Stomach (tissue), 9 donors: Measurements from ENCODE around the gene TENM3. TPM values are rescaled to one million over a fixed set of nuclear protein-coding genes. Genes with fewer than 3 reads are reported as not detected.

Experiments used
- DNase-seq, 2 donors: peaks; one replicate each; pipeline versions ENCODE4 v3.0.0 to v3.0.0-alpha.2; 2013 to 2019
- H3K27ac ChIP-seq, 5 donors: fragments of 200-600 bp in 4 of 5; sonication (generic) in 4 of 5; one replicate each; pipeline ENCODE4 v1.5.1; 2013 to 2019; ENCODE audit warnings: mild to moderate bottlenecking in 1 of 5, moderate library complexity in 1 of 5
- H3K27me3 ChIP-seq, 3 donors: fragments of 200-600 bp; sonication (generic); one replicate each; pipeline ENCODE4 v1.5.1; 2017 to 2019; ENCODE audit warnings: mixed run types in 1 of 3
- H3K36me3 ChIP-seq, 4 donors: fragments of 200-600 bp; sonication (generic); 1 replicate in 3 of 4; 2 replicates in 1 of 4; pipeline ENCODE4 v1.5.1; 2016 to 2019
- H3K4me1 ChIP-seq, 4 donors: fragments of 200-600 bp; sonication (generic); one replicate each; pipeline ENCODE4 v1.5.1; 2016 to 2019
- H3K4me3 ChIP-seq, 4 donors: fragments of 200-600 bp; sonication (generic) in 3 of 4; one replicate each; pipeline ENCODE4 v1.5.1; 2016 to 2019; ENCODE audit warnings: mild to moderate bottlenecking in 1 of 4
- H3K9me3 ChIP-seq, 4 donors: fragments of 200-600 bp; sonication (generic); one replicate each; pipeline ENCODE4 v1.5.1; 2016 to 2019
- EP300 ChIP-seq: sonication (generic); formaldehyde crosslinking; IDR thresholded peaks from one replicate; pipeline ENCODE4 v1.6.1; 2017; ENCODE audit warnings: antibody characterized with exemption
- POLR2A ChIP-seq, 4 donors: fragments of 450-650 bp; IDR thresholded peaks; one replicate each; pipeline ENCODE4 v1.6.1; 2016; ENCODE audit warnings: antibody characterized with exemption in 4 of 4, control low read depth in 2 of 4, mild to moderate bottlenecking in 1 of 4, moderate library complexity in 1 of 4
- POLR2AphosphoS5 ChIP-seq, 3 donors: sonication (generic); formaldehyde crosslinking; IDR thresholded peaks; one replicate each; pipeline ENCODE4 v1.6.1; 2016; ENCODE audit warnings: antibody characterized with exemption in 3 of 3
- WGBS, 5 donors: extraction: QIAGEN DNeasy Blood & Tissue Kit in 3 of 5; methylation state at CpG; one replicate each; pipeline versions ENCODE4 v1.1.5 to v1.1.7; 2013 to 2018; 5-methylcytosine and 5-hydroxymethylcytosine counted together
- intact Hi-C: fragments of 100-400 bp; cut with DNase I; formaldehyde crosslinking; loops from one replicate; pipeline ENCODE4 v1.15.1; 2023; ENCODE audit warnings: low total_unique reads
- polyA plus RNA-seq, 3 donors: library from polyadenylated mRNA; stranded (reverse); fragments of 200-250 nt; gene quantifications; one replicate each; pipeline ENCODE4 v1.2.3, GENCODE V29; 2013
- total RNA-seq, 5 donors: library from RNA; depleted of rRNA; stranded (reverse); fragments of >200 nt; gene quantifications; one replicate each; pipeline versions ENCODE4 v1.1.0 to v1.2.3, GENCODE V29; 2014 to 2016
- TF ChIP-seq, protein P1 (sequence below), 7 experiments: fragments of 450-650 bp in 4 of 7; fragments of 200-600 bp in 3 of 7; sonication (generic) in 3 of 7; IDR thresholded peaks; one replicate each; pipeline ENCODE4 v1.5.1; 2016 to 2019; ENCODE audit warnings: antibody characterized with exemption in 7 of 7, control low read depth in 2 of 7, mild to moderate bottlenecking in 1 of 7
- donor health status: healthy with polysubstance abuse.
- donor health status: Bipolar disorder and iron deficiency.
- donor health status: healthy.

The TENM3 gene
- total and polyA plus RNA-seq, 8 donors: under 0.01 to 8.3 (median 0.44) TPM

DNA sequence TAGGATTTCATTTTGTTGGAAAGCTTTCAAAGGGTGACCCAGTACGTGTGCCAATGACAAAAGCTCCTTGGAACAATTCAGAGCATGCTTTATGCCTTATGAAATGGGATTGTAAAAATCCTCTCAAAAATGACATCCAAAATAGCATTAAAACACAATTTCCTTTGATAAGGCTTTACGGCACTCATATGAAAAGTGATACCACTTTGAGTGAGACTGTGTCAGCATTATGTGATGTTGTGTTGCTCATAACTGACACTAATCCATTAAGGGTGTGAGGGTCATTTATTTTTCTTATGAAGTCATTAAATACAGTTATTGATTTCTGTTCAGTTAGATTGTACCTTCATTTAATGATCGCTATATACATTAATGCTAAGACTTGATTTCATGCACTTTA lies 250.2 kb downstream of the TENM3 start:
- Histone ChIP-seq H3K4me1 (peaks cover 0 to 12% (median 6%) of the 10 kb centered on the region in 4 donors), H3K9me3 (no peaks in the 10 kb centered on the region), H3K27ac (no peak overlapping the region), H3K36me3 (no peaks in the 10 kb centered on the region), H3K27me3 (no peaks in the 10 kb centered on the region), H3K4me3 (no peak overlapping the region)
- TF ChIP-seq EP300 (no peak), POLR2AphosphoS5 (IDR thresholded peaks at IDR 0.05) (no peak), POLR2A (IDR thresholded peaks at IDR 0.05) (no peak)
- DNase-seq: no peak
- intact Hi-C loops: no loop called here
- WGBS, 5 donors: 77 to 89% (median 81%) methylated on average over 3 of the region's 3 CpGs

DNA sequence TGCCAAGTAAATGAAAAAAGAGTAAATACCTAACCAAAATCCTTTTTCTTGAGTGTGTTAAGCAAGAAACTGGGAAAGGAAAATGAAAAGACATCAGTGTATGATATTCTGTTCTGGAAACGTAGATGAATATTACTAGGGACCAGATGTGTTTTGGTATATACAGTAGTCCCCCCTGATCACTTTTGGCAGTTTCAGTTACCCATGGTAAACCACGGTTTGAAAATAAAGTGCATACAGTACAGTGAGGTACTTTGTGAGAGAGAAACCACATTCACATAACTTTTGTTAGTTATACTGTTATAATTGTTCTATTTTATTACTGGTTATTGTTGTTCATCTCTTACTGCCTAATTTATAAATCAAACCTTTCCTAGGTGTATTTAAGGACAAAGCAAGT lies 250.9 kb downstream of the TENM3 start:
- 62 to 78% (median 72%) methylated on average over 2 of the region's 2 CpGs for WGBS, 5 donors
- intact Hi-C loops: no loop called here
- TF ChIP-seq, protein P1, sequence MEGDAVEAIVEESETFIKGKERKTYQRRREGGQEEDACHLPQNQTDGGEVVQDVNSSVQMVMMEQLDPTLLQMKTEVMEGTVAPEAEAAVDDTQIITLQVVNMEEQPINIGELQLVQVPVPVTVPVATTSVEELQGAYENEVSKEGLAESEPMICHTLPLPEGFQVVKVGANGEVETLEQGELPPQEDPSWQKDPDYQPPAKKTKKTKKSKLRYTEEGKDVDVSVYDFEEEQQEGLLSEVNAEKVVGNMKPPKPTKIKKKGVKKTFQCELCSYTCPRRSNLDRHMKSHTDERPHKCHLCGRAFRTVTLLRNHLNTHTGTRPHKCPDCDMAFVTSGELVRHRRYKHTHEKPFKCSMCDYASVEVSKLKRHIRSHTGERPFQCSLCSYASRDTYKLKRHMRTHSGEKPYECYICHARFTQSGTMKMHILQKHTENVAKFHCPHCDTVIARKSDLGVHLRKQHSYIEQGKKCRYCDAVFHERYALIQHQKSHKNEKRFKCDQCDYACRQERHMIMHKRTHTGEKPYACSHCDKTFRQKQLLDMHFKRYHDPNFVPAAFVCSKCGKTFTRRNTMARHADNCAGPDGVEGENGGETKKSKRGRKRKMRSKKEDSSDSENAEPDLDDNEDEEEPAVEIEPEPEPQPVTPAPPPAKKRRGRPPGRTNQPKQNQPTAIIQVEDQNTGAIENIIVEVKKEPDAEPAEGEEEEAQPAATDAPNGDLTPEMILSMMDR (IDR thresholded peaks at IDR 0.05): no peak
- TF ChIP-seq EP300 (no peak), POLR2AphosphoS5 (IDR thresholded peaks at IDR 0.05) (no peak), POLR2A (IDR thresholded peaks at IDR 0.05) (no peak)
- peaks cover 0 to 12% (median 6%) of the 10 kb centered on the region in 4 donors for H3K4me1 ChIP-seq
- no peaks in the 10 kb centered on the region for H3K36me3 ChIP-seq
- DNase-seq: no peak
- H3K27me3 ChIP-seq: no peaks in the 10 kb centered on the region
- no peak overlapping the region for H3K27ac ChIP-seq
- H3K4me3 ChIP-seq: no peak overlapping the region
- H3K9me3 ChIP-seq: no peaks in the 10 kb centered on the region

DNA sequence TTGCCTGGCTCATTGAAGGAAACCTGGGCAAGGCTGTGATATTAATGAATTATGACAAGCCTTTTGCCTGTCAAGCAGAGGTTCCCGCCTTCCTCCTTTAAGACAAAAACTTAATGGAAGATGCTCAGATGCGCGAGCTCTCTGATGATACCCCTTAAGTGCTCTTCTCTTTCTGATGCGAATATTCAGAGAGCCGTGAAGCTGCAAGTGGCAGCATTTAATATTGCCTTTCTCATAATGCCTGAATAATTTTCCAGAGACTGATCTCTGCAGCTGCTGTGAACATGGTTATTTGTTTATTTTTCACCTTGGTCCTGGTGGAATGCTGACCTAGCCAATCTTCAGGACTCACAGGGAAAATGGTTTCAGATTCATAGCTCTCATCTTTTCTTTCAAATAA lies 251.8 kb downstream of the TENM3 start:
- H3K9me3 ChIP-seq: no peaks in the 10 kb centered on the region
- H3K4me3 ChIP-seq: no peak overlapping the region
- intact Hi-C loops: no loop called here
- no peaks in the 10 kb centered on the region for H3K27me3 ChIP-seq
- TF ChIP-seq POLR2A (IDR thresholded peaks at IDR 0.05) (no peak), EP300 (no peak), POLR2AphosphoS5 (IDR thresholded peaks at IDR 0.05) (no peak)
- TF ChIP-seq, protein P1 (IDR thresholded peaks at IDR 0.05): no peak
- no peaks in the 10 kb centered on the region for H3K36me3 ChIP-seq
- no peak overlapping the region for H3K27ac ChIP-seq
- H3K4me1 ChIP-seq: peaks cover 0 to 12% (median 6%) of the 10 kb centered on the region in 4 donors
- DNase-seq: peak in 1 of 2 donors; percentile 16
- 89 to 97% (median 91%) methylated on average over 5 of the region's 5 CpGs for WGBS, 5 donors

DNA sequence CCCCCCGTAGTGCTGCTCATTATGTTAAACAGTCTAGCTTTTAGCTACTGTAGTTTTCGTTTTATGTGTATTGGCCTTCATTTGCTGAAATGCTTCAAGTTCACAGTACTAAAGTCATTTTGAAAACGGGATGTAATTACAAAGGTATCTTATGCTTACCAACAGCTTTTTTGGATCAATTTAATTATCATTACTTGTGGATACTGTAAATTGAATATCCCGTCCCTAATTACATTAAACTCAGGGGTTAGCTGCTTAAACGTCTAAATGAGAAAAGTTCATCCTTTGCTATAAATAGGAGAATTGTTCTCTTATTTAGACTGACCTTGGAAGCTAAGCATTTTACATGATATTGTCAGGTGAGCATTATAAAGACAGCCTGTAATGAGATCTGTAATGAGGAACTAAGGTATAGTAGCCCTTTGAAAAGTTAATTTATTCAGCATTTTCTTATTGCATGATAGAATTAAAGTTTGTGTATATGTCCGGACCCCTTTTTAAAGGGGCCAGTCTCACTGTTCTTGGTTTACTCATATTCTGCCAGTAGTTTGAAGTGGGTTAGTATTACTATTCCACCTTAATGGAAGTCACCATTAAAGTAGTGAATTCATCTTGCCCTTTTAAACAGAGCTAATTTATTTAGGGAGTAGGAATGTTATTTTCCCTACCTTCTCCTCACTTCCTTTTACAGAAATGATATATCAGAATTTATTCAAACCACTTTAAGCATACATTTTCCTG lies 252.6 kb downstream of the TENM3 start:
- TF ChIP-seq POLR2AphosphoS5 (IDR thresholded peaks at IDR 0.05): no peak
- TF ChIP-seq, protein P1 (IDR thresholded peaks at IDR 0.05): no peak
- TF ChIP-seq POLR2A (IDR thresholded peaks at IDR 0.05): no peak
- no peak for TF ChIP-seq EP300
- 59 to 75% (median 68%) methylated on average over 6 of the region's 6 CpGs for WGBS, 5 donors

DNA sequence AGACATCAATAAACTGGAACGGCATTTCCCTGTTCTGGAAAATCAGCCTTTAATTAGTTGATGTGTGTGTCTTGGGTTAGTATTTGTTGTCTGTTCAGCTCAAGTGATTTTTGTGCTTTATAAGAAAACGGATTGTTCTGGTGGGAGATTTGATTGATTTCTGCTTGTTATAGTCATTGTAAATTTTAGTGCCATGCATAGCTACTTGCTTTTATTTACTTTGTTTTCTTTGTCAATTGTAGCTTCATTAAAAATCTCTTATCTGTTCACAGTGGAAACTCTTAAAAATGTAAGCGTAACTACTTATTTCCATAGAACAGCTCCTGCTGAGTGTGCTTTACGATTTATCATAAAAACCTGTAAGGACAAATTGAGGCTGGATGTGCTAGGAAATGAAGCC lies 253.2 kb downstream of the TENM3 start:
- Histone ChIP-seq H3K27ac (no peak overlapping the region), H3K36me3 (no peaks in the 10 kb centered on the region), H3K27me3 (no peaks in the 10 kb centered on the region), H3K4me3 (no peak overlapping the region), H3K9me3 (no peaks in the 10 kb centered on the region), H3K4me1 (peaks cover 0 to 12% (median 6%) of the 10 kb centered on the region in 4 donors)
- no peak for TF ChIP-seq POLR2AphosphoS5 (IDR thresholded peaks at IDR 0.05)
- TF ChIP-seq, protein P1 (IDR thresholded peaks at IDR 0.05): no peak
- TF ChIP-seq EP300: no peak
- intact Hi-C loops: no loop called here
- 53 to 70% (median 62%) methylated on average over 4 of the region's 4 CpGs for WGBS, 5 donors
- no peak for DNase-seq

More for the DNA sequence above, 252.6 kb downstream of the TENM3 start:
- Histone ChIP-seq H3K9me3 (no peaks in the 10 kb centered on the region), H3K4me1 (peaks cover 0 to 12% (median 6%) of the 10 kb centered on the region in 4 donors), H3K27me3 (no peaks in the 10 kb centered on the region), H3K4me3 (no peak overlapping the region), H3K36me3 (no peaks in the 10 kb centered on the region), H3K27ac (no peak overlapping the region)
- intact Hi-C loops: no loop called here
- DNase-seq: no peak
